SU-DHL-6 (cell line): ENCODE results near the gene MGAT2.

ENCODE experiments used
- CTCF ChIP-seq: fragments of 200-600 bp; sonication (generic); IDR thresholded peaks from one replicate; pipeline ENCODE4 v1.5.1; 2017; ENCODE audit warnings: antibody characterized with exemption, mild to moderate bottlenecking, low read length, moderate library complexity; ENCODE audit not compliant: insufficient read depth, poor library complexity, severe bottlenecking
- EZH2phosphoT487 ChIP-seq: fragments of 200-600 bp; sonication (generic), shearing (Covaris generic); conservative IDR thresholded peaks from 2 replicates; pipeline ENCODE4 v1.6.1; 2018; ENCODE audit warnings: mild to moderate bottlenecking, antibody characterized with exemption, low read length, moderate library complexity, mixed read lengths

- TF ChIP-seq CTCF (no peak), EZH2phosphoT487 (no peak)
Observed at GRCh38 chr14:49642163-49642562, 21.6 kb downstream of the MGAT2 start.
